ENCODE measurements around the gene PACSIN1.

The PACSIN1 gene

DNA sequence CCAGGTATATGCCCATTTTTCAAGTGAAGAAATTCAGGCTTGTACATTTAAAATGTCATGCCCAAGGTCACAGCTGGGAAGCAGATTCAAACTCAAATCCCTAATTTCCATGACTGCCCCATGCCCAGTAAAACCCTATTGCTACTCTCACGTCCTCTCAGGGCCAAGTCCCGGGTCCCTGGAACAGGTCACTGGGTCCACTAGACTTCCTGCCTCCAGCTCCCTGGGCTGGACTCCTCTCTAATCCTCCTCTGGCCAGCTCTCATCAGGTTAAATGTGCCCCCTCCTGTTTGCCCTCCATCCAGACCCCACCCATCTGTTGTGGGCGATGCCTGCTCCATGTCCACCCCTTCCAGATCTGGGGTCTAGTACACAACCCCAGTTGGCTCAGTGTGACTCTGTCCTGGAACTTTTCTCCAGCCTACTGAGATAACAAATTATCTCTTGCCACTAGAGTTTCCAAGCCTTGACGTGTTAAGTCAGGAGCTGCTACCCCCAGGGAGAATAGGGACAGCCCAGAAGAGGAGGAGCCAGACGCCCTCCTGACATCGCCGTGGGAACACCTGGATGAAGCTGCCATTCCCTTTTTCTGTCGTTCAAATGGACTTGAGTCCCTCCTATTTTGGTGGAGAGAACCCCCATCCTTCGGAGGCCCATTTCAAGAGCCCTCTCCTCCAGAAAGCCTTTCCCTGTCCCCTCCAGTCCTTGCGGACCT, 93.9 kb downstream of the PACSIN1 start:
- H3K27ac ChIP-seq (ENCODE audit: extremely low read depth, low read depth, low read length) = no peak overlapping the region
- no peaks in the 10 kb centered on the region for H3K36me3 ChIP-seq (ENCODE audit: control insufficient read depth in 2 of 2, insufficient read depth in 1 of 2, low read length in 2 of 2)
- no peaks in the 10 kb centered on the region for H3K9me3 ChIP-seq (ENCODE audit: control insufficient read depth, insufficient read depth, low read depth, low read length)
- ChIA-PET POLR2A (interaction anchor here (1.0 kb wide), 1 partner anchor 37 kb away, joined by 3 read pairs; no protein-coding TSS in a partner anchor), CTCF (interaction anchor here (0.5 to 3.1 kb wide), 6 partner anchors 9 to 268 kb away, joined by 3 to 16 read pairs (median 3); no protein-coding TSS in a partner anchor)
- no peak overlapping the region for H3K4me3 ChIP-seq (ENCODE audit: low read depth, low read length)
- H3K4me1 ChIP-seq (ENCODE audit: control insufficient read depth, insufficient read depth, low read length) = no peaks in the 10 kb centered on the region
- TF ChIP-seq GLIS1 (tag by site-specific recombination; IDR thresholded peaks at IDR 0.05) (peak; percentile 51; the same call in 1 of the 2 replicates), INSM2 (tag by site-specific recombination; IDR thresholded peaks at IDR 0.05) (no peak)
- TF ChIP-seq, protein P1, sequence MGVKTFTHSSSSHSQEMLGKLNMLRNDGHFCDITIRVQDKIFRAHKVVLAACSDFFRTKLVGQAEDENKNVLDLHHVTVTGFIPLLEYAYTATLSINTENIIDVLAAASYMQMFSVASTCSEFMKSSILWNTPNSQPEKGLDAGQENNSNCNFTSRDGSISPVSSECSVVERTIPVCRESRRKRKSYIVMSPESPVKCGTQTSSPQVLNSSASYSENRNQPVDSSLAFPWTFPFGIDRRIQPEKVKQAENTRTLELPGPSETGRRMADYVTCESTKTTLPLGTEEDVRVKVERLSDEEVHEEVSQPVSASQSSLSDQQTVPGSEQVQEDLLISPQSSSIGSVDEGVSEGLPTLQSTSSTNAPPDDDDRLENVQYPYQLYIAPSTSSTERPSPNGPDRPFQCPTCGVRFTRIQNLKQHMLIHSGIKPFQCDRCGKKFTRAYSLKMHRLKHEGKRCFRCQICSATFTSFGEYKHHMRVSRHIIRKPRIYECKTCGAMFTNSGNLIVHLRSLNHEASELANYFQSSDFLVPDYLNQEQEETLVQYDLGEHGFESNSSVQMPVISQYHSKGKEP (tag by site-specific recombination; IDR thresholded peaks at IDR 0.05) = no peak

- CTCF ChIA-PET = interaction anchor here (0.5 to 3.1 kb wide), 5 partner anchors 49 to 328 kb away, joined by 3 to 16 read pairs (median 3); partner anchors contain the start of gene ANKS1A
- no peaks in the 10 kb centered on the region for H3K4me1 ChIP-seq (ENCODE audit: control insufficient read depth, insufficient read depth, low read length)
- no peaks in the 10 kb centered on the region for H3K9me3 ChIP-seq (ENCODE audit: control insufficient read depth, insufficient read depth, low read depth, low read length)
- POLR2A ChIA-PET = no interaction called here
- no peak overlapping the region for H3K27ac ChIP-seq (ENCODE audit: extremely low read depth, low read depth, low read length)
- TF ChIP-seq ZNF768 (tag by site-specific recombination; IDR thresholded peaks at IDR 0.05) (peak; percentile 71; the same call in 1 of the 2 replicates), ZNF558 (tag by site-specific recombination; IDR thresholded peaks at IDR 0.05) (no peak), KLF16 (tag by site-specific recombination; IDR thresholded peaks at IDR 0.05) (no peak), ZIC2 (tag by site-specific recombination; IDR thresholded peaks at IDR 0.05) (peak; percentile 9; the same call in 1 of the 2 replicates)
- TF ChIP-seq, protein P2, sequence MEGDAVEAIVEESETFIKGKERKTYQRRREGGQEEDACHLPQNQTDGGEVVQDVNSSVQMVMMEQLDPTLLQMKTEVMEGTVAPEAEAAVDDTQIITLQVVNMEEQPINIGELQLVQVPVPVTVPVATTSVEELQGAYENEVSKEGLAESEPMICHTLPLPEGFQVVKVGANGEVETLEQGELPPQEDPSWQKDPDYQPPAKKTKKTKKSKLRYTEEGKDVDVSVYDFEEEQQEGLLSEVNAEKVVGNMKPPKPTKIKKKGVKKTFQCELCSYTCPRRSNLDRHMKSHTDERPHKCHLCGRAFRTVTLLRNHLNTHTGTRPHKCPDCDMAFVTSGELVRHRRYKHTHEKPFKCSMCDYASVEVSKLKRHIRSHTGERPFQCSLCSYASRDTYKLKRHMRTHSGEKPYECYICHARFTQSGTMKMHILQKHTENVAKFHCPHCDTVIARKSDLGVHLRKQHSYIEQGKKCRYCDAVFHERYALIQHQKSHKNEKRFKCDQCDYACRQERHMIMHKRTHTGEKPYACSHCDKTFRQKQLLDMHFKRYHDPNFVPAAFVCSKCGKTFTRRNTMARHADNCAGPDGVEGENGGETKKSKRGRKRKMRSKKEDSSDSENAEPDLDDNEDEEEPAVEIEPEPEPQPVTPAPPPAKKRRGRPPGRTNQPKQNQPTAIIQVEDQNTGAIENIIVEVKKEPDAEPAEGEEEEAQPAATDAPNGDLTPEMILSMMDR (tag by site-specific recombination; IDR thresholded peaks at IDR 0.05) = 0 out of 2 replicates have a peak, but pooled peaks have one; percentile 7
- H3K4me3 ChIP-seq (ENCODE audit: low read depth, low read length) = no peak overlapping the region
- H3K36me3 ChIP-seq (ENCODE audit: control insufficient read depth in 2 of 2, insufficient read depth in 1 of 2, low read length in 2 of 2) = no peaks in the 10 kb centered on the region
These were observed 94.7 kb downstream of the PACSIN1 start for GRCh38 chr6:34560366-34561226.

DNA sequence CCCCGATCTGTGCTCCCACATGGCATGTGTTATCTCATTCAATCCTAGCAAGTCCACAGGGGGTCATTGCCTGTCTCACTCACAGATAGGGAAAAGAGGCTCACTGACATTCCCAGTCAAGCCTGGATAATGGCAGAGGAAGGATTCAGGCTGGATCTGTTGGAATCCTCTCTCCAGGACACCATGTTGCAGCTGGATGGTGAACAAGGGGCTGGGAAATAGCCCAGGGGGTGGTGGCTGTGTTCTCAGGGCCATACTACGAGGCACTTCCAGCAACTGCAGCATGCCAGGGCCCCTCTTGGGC, 95.3 kb downstream of the PACSIN1 start:
- Histone ChIP-seq H3K9me3 (ENCODE audit: control insufficient read depth, insufficient read depth, low read depth, low read length) (no peaks in the 10 kb centered on the region), H3K27ac (ENCODE audit: extremely low read depth, low read depth, low read length) (no peak overlapping the region), H3K4me3 (ENCODE audit: low read depth, low read length) (no peak overlapping the region), H3K36me3 (ENCODE audit: control insufficient read depth in 2 of 2, insufficient read depth in 1 of 2, low read length in 2 of 2) (no peaks in the 10 kb centered on the region), H3K4me1 (ENCODE audit: control insufficient read depth, insufficient read depth, low read length) (no peaks in the 10 kb centered on the region)
- ChIA-PET POLR2A (no interaction called here), CTCF (interaction anchor here (0.9 to 3.1 kb wide), 3 partner anchors 48 to 101 kb away, joined by 3 to 16 read pairs (median 6); no protein-coding TSS in a partner anchor)
- TF ChIP-seq ZFP69B (tag by site-specific recombination; IDR thresholded peaks at IDR 0.05) (no peak), ZNF140 (tag by site-specific recombination; IDR thresholded peaks at IDR 0.05) (no peak), ZIC2 (tag by site-specific recombination; IDR thresholded peaks at IDR 0.05) (peak; percentile 5; the same call in 1 of the 2 replicates), ZBTB48 (tag by site-specific recombination; IDR thresholded peaks at IDR 0.05) (no peak), ZBTB7A (tag by site-specific recombination; IDR thresholded peaks at IDR 0.05; ENCODE audit: low read depth) (no peak)

Data from HEK293 (cell line).